OCI-M2 (cell line): ENCODE results near the gene TRIM36.

Source experiments
- DNase-seq: peaks from one replicate; lab custom pipeline; 2025; ENCODE audit not compliant: unreplicated experiment; lab: John Stamatoyannopoulos, UW

TRIM36 gene, protein sequence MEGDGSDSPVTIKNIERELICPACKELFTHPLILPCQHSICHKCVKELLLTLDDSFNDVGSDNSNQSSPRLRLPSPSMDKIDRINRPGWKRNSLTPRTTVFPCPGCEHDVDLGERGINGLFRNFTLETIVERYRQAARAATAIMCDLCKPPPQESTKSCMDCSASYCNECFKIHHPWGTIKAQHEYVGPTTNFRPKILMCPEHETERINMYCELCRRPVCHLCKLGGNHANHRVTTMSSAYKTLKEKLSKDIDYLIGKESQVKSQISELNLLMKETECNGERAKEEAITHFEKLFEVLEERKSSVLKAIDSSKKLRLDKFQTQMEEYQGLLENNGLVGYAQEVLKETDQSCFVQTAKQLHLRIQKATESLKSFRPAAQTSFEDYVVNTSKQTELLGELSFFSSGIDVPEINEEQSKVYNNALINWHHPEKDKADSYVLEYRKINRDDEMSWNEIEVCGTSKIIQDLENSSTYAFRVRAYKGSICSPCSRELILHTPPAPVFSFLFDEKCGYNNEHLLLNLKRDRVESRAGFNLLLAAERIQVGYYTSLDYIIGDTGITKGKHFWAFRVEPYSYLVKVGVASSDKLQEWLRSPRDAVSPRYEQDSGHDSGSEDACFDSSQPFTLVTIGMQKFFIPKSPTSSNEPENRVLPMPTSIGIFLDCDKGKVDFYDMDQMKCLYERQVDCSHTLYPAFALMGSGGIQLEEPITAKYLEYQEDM

DNA sequence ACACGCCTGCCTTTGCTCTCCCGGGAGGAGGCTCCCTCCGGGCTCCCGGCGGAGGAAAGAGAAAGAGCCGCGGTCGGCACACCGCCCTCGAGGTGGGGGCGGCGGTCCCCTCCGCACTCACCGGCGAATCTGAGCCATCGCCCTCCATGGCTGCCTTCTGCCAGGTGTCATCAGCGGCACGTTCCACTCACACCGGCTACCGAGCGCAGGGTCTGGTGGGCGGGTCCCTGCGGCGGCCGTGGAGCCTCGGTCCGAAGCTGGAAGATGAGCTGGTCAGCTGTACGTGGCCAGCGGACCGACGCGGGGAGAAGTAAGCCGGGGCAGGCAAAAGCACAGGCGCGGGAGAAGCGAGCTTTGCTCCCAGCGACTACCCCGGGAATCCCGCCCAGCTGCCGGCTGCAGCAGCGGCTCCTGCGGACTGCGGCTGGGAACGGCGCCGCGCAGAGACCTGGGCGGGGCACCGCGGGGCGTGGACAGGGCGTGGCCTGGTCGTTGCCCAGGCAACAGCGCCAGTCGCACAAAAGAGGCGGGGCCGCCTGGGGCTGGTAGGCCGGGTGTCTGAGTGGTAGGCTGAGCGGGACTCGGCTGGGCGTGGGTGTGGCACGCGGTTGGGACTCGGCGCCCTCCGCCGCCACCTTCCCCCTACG is at the start of gene TRIM36:
TSS of gene TRIM36 (minus strand) at position 422 of the 647 bp plus-strand sequence. CDS start at position 148, 274 bp downstream.
- peak; percentile 57 for DNase-seq

DNA sequence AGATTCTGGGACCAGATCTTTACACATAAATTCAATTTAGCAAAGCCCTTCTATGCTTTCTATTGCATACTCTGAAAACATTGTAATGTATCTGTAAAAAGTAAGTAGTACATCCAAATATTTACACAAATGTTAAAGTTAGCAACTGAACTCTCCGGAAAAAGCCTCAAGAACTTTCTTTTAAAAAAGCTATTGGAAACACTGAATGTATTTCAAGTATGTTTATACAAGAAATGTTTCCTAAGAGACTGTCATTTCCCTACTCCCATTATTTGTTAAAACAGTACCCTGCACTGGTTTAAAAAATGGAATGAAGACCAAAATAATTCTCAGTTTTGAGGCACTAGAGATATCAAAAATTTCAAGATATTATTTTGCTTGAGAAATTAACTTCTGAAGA is 44.8 kb upstream of the TRIM36 start:
- DNase-seq = no peak

DNA sequence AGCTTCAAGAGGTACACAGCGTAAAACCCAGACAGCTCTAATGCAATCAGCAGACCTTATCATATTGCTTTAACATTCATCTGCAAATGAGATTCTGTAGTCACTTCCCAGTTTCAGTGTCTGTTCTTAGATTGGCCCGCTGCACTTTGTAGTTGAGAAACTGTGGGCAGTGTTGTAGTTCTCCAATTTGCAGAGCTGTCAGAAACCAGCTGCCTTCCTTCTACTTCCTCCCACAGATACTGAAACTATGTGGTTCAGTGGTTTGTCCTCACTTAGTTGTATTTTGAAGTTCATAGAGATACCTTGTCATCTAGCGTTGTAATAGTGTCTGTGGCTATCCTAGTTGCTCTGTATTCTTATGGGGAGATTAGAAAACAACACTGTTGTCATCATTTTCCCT is 39.6 kb upstream of the TRIM36 start:
- DNase-seq = no peak

DNA sequence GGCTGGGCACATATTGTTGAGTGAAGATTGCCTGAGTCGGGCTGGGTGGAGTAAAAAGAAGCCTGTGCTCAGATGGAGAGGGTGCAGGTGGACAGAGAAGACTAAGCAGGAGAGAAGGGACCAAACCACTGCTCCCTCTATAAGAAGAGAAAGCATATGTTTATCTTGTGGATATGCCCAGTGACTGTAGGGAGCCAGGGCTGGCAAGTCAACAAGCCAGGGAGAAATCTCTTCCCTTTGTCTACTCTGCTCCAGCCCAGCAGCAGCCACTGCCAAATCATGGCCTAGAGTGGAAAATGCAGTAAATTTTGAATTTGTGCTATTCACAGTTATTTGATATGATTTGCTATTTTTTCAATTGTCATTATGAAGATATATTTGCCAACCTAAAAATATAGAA is 33.2 kb upstream of the TRIM36 start:
- DNase-seq = no peak

DNA sequence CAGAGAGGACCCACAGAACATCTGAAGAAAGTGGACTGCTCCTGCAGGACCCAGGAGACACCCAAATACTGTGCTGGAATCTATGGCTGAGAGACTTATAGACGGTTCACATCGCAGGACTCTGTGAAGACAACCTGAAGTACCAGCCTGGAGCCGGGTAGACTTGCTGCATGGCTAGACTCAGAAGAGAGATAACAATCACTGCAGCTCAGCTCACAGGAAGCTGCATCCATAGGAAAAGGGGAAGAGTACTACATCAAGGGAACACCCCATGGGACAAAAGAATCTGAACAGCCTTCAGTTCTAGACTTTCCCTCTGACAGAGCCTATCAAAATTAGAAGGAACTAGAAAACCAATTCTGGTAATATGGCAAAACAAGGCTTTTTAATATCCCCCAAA is 26.5 kb upstream of the TRIM36 start:
- no peak for DNase-seq

DNA sequence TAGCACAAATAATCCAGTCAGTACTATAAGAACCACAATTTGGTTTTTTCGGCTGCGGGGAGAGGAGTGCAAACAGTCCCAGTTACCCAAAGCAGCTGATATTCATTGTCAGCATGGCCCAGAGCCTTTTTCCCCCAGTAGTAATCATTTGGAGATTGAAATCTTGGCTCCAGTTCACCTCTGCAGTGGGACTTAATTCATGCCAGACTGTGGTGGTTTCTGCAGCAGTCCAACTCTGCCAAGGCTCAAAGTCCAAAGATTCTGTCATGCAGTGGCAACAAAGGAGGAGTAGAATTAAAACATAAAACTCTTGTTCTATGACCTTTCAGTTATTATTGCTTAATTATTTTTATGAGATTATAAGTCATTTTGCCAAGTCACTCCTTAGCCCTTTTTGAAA is 25.0 kb upstream of the TRIM36 start:
- DNase-seq = no peak

DNA sequence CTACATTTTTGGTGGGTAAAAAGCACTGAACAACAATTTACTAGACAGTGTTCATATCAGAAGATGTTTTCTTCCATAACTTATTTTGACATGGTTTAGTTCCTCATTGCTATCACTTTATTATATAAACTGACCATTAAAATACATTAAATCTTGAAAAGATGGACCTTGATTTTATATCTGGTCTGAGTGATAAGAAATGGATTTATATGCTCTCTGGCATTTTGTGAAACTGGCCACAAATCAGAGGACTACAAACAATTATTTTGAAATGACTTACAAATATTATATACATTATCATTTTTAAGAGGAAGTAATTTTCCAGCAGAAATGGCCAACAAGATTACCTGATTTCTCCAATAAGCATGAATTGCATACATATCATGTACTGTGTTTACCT is 23.6 kb upstream of the TRIM36 start:
- no peak for DNase-seq

DNA sequence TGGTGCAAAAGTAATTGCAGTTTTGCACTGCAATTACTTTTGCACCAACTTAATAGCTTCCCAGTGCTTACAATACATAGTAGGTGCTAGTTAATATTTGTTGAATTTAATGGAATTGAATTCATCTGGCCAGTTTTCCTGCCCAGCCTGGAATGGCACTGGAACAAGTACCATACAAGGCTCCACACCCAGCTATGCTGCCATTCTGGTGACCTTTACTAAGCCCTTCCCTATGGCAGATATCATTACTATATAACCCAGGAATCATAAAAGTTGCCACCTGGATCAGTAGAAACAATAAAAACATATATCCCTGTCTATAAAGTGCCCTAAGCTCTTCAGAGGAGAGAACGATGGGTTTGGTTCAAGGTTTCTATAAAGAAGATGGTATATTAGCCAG is 22.4 kb upstream of the TRIM36 start:
- no peak for DNase-seq

DNA sequence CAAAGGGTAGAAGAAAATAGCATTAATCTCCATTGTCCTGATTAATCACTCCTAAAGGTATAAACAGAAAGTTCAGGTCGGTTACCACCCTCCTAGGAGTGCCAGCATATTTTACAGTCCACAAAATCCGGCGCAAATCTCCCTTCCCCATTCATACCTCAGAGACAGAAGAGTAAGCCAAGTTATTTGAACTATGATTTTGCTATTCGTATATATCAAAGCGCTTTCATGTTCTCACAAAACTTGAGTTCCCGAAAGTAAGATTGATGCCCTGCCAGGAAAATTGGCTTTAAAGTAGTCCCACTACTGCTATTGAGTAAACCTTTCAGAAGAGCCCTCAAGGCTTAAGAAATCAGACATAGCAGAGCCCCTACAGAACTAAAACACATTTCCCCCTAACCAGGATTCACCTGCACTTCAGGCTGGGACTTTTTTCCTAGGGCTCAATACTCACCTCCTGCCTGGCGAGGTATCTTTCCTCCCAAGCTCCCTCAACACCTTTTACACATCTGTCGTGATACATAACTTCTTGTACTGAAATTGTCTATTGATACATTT is 21.8 kb upstream of the TRIM36 start:
- DNase-seq = no peak

DNA sequence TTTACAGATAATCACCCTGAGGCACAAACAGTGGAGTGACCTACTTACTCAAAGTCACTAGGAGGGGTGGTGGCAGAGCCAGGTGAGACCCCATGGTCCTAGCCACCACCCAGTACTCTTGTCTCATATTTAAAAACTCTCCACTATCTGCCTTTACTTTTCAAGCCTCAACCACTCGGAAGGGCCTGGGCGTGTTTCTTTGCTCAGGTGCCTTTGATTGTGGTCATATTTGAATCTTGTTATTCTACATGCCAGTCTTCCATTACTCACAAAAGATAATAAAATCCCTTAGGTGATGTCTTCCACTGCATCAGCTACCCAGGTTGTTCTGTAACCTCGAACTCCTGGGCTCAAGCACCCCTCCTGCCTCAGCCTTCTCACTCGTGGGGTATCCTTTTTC is 20.7 kb upstream of the TRIM36 start:
- DNase-seq = no peak

DNA sequence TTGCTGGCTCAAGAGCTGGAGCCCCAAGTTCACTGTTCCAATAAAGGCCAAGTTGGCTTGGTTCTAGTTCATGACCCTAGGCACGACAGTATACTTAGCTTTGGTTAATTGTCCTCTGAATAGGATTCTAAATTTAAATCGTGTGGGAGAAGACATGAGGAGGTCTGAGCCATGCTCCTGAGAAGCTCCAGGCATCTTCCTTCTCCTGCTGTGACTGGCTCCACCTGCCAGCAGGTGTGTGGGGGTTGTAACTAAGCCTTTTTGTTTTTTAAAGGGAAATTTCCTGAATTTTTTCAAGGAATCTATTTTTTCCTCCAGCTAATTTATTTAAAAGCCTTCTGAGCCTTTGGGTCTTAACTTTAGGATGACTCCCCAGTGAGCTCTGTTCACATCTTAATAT is 20.2 kb upstream of the TRIM36 start:
- no peak for DNase-seq

DNA sequence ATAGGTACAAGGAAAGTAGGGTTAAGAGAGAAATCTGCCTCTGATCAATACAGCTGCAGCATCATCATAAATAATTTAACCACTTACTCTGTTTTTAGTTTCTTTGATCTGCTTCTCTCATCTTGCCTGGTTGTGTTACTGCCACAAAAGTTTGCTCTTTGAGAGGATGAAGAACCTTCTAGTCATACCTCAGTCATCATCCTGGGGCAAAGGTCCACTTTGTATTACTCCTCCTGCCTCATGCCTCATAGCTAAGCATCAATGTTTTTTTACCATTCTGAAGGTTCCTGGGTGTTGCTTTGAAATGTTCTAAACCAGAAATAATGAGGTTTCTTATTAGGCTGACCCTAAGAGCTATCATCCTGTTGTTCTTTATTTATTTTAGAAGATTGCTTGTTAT is 17.1 kb upstream of the TRIM36 start:
- DNase-seq = no peak

DNA sequence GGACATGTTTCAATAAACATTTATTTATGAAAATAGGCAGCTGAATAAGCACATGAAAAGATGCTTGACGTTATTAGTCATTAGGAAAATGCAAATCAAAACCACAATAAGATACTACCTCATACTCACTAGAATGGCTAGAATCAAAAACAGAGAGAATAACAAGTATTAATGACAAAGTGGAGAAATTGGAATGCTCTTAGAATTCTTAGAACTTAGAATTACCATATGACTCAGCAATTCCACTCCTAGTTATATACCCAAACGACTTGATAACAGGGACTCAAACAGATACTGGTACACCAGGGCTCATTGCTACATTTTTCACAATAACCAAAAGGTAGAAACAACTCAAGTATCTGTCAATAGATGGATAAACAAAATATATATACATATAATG is 15.1 kb upstream of the TRIM36 start:
- DNase-seq = no peak

DNA sequence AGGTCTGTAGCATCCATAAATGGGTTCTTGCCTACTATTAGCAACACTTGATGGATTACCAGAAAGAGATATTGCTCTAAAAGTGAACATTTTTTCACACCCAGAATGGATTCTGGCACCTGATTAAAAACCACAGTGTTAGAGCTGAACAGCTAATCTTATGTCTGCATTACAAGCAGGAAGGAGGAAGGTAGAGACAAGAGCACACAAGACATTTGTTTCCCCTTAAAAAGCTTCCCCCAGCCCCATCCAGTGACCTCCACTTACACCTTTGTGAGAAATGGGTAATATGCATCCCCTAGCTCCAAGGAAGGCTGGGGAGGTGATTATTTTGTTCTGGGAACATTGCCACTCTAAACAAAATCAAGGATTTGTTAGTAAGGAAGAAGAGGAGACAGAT is 12.0 kb upstream of the TRIM36 start:
- DNase-seq = no peak

DNA sequence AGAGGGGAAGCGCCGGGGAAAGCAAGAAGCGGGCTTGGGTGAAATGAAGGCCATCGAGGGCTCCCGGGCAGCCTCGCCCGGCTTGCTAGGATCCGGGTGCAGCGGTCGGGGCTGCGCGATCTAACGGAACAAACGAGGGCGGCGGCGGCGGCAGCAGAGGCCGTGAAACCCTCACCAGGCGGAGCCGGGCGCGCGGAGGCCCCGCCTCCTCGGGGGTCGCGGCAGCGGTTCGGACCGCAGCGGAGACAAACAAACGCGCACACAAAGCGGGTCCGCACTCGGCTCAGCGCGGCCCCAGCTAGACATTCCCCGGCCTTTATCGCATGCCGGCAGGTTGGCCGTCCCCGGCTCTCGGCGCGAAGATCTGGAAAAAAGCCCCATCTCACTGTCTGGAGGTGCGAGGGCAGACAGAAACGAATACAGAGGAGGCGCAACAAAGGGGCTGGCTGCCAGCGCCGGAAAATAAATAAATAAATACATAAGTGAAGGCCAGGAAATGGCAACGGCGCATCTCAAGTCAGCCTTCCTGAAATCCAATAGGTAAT is 10.5 kb upstream of the TRIM36 start:
- DNase-seq = no peak

DNA sequence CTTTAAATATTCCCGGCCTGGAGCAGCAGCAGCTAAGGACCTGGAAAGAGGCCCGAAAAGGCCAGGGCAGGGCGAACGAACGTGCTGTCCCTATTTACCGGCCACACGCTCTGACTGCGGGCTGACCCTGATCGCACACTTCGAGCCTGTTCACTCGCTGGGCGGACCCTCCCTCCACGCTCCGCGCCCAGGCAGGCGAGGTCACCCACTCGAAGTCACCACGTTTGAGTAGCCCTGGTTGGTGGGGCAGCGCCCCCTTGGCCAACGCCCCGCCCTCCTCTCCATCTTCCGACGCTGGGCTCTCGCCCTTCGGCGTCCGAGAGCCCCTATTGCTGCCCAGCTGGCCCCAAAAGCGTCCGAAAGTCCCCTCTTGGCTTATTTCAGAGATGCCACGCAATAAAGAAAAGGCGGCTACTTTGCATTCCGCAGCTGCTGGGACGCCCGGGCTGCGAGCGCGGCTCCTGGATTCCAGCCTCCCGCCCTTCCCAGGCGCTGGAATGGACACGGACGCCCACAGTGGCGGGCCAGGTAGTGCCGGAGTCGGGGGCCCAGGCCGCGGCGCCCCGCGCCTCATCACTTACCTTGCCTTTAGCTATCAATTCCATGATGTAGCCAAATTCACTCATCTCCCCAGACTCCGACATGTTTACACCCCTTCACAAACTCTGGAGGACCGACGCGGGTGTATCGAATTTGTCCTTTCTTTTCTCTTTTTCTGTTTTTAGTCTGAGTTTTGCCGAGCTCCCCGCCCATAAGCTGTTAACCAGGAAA is 9.9 kb upstream of the TRIM36 start:
- DNase-seq = no peak

DNA sequence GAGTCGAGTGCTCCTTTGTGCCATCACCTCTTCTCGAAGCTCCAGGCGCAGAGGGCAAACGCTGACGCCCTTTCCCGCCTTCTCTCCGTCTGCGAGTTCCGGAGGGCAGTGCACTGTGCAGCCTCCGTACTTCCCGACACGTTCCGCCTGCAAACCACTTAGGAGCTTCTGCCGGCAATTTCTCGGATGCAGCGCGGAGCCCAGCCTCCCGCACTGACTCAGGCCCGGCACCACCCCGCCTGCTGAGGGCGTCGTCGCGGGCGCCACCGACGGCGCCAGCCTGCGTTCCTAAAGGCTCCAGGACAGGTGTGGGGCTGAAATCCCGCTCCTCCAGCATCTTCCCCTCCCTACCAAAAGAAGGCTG is 9.3 kb upstream of the TRIM36 start:
- no peak for DNase-seq

DNA sequence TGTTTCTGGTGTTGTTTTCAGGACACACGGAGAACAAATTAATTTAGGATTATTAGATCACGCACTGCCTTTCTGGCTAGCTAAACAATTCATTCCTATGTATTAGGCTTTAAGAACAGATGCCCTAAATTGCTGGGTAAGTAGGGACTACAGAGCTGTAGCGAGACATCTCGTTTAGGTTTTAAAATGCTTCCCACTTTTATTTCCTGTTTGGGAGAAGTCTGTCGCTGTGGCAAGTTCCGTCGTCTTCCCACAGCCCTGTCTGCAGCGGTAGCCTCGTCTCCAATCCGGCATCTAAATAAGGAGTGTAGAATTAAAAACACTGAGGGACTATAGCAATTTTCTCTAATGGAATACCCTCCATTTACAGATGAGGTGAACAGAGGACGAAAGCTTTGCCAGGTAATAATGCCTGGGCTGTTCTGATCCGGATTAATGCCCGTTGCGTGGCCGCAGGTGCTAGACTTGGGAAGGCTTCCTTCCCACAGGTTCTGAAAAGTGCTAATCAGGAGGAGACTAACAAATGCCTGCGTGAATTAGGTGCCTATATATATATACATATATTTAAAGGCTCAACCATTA is 1.3 kb upstream of the TRIM36 start:
- no peak for DNase-seq

DNA sequence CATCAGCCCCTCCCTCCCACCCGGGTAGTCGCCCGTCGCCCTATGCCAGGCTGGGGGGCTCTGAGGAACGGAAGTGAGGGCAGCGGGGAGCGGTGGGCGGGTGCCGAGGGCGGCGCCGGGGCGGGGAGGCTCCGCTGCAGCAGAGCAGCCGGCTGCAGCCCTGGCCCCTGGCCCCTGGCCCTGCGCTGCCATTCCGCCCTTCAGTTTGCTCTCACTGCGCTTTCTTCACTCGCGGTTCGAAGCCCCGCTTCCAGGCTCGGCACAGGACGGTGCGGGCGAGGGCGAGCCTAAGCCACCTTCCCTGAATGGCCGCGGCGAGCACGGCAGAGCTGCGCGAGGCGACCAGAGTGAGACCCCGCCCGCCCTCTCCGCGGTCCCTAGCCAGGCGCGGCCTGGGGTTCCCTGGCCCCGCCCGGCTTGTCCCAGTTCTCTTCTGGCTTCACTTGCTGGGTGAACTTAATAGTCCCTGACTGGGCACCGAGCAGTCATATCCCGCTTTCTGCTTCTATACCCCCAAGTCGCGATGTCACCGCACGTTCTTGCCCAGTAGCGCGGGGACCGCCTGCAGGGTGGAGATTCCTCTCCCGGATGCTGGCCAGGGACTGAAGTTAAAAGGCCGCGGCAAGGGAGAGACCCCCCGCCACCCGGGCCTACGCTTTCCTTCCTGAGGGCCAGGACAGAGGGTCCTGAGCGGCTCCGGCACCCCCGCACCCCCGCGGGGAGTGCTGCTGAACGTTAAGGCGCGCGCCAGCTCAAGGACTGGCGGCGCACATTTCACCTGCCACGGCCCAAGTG is 623 bp upstream of the TRIM36 start:
- no peak for DNase-seq
